Liver (tissue), 9 donors: Measurements from ENCODE around the gene KIAA0753. TPM values are rescaled to one million over a fixed set of nuclear protein-coding genes. Genes with fewer than 3 reads are reported as not detected.

Experiments
- DNase-seq: peaks from one replicate; pipeline ENCODE4 v3.0.0-alpha.2; 2017; ENCODE audit warnings: low spot score
- H3K27ac ChIP-seq, 2 donors: one replicate each; pipeline ENCODE4 v1.7.0; 2013; ENCODE audit warnings: inconsistent platforms in 2 of 2, low read length in 2 of 2, control low read depth in 1 of 2, low read depth in 1 of 2, mild to moderate bottlenecking in 1 of 2
- H3K27me3 ChIP-seq, 4 donors: one replicate each; pipeline versions ENCODE4 v1.6.1 to v1.7.0; 2013; ENCODE audit warnings: low read length in 3 of 4, inconsistent platforms in 1 of 4, mild to moderate bottlenecking in 1 of 4, moderate library complexity in 1 of 4; ENCODE audit not compliant: control insufficient read depth in 4 of 4, insufficient read depth in 4 of 4
- H3K36me3 ChIP-seq, 4 donors: one replicate each; pipeline versions ENCODE4 v1.6.1 to v1.7.0; 2013; ENCODE audit warnings: low read length in 3 of 4, mild to moderate bottlenecking in 3 of 4, low read depth in 1 of 4, moderate library complexity in 1 of 4; ENCODE audit not compliant: control insufficient read depth in 4 of 4, insufficient read depth in 3 of 4
- H3K4me1 ChIP-seq, 4 donors: one replicate each; pipeline versions ENCODE4 v1.6.1 to v1.7.0; 2013; ENCODE audit warnings: low read length in 3 of 4, mild to moderate bottlenecking in 3 of 4, moderate library complexity in 1 of 4; ENCODE audit not compliant: control insufficient read depth in 4 of 4, insufficient read depth in 4 of 4
- H3K4me3 ChIP-seq, 3 donors: one replicate each; pipeline versions ENCODE4 v1.6.1 to v1.7.0; 2013; ENCODE audit warnings: low read length in 3 of 3, control low read depth in 1 of 3, low read depth in 1 of 3, mild to moderate bottlenecking in 1 of 3
- H3K9ac ChIP-seq, 2 donors: one replicate each; pipeline ENCODE4 v1.7.0; 2013; ENCODE audit warnings: low read length in 2 of 2, mild to moderate bottlenecking in 2 of 2, moderate library complexity in 2 of 2, control low read depth in 1 of 2, low read depth in 1 of 2
- H3K9me3 ChIP-seq, 4 donors: one replicate each; pipeline versions ENCODE4 v1.6.1 to v1.7.0; 2013; ENCODE audit warnings: low read length in 3 of 4; ENCODE audit not compliant: control insufficient read depth in 4 of 4
- ATF3 ChIP-seq: IDR thresholded peaks from 2 replicates; pipeline ENCODE4 v1.6.1; 2016; ENCODE audit warnings: antibody characterized with exemption
- EGR1 ChIP-seq, 2 donors: IDR thresholded peaks; 2 replicates each; pipeline ENCODE4 v1.6.1; 2016 to 2018; ENCODE audit warnings: antibody characterized with exemption in 2 of 2, low read depth in 2 of 2
- FOXA1 ChIP-seq: IDR thresholded peaks from 2 replicates; pipeline ENCODE4 v1.6.1; 2016; ENCODE audit warnings: antibody characterized with exemption
- FOXA2 ChIP-seq: IDR thresholded peaks from 2 replicates; pipeline ENCODE4 v1.6.1; 2016; ENCODE audit warnings: antibody characterized with exemption
- GABPA ChIP-seq, 2 donors: IDR thresholded peaks in 1 of 2; conservative IDR thresholded peaks in 1 of 2; 2 replicates each; pipeline ENCODE4 v1.6.1; 2016; ENCODE audit warnings: antibody characterized with exemption in 2 of 2, mild to moderate bottlenecking in 1 of 2, moderate library complexity in 1 of 2
- HNF4A ChIP-seq, 2 donors: conservative IDR thresholded peaks; 2 replicates each; pipeline ENCODE4 v1.6.1; 2016; ENCODE audit warnings: antibody characterized with exemption in 2 of 2, mild to moderate bottlenecking in 2 of 2
- HNF4G ChIP-seq: IDR thresholded peaks from 2 replicates; pipeline ENCODE4 v1.6.1; 2016; ENCODE audit warnings: antibody characterized with exemption
- JUND ChIP-seq, 2 donors: IDR thresholded peaks; 2 replicates each; pipeline ENCODE4 v1.6.1; 2016; ENCODE audit warnings: antibody characterized with exemption in 2 of 2
- MAX ChIP-seq: IDR thresholded peaks from 2 replicates; pipeline ENCODE4 v1.6.1; 2016; ENCODE audit warnings: antibody characterized with exemption
- NR2F2 ChIP-seq: IDR thresholded peaks from 2 replicates; pipeline ENCODE4 v1.6.1; 2016; ENCODE audit warnings: antibody characterized with exemption
- RAD21 ChIP-seq, 2 donors: IDR thresholded peaks; 2 replicates each; pipeline ENCODE4 v1.6.1; 2016; ENCODE audit warnings: antibody characterized with exemption in 2 of 2, mild to moderate bottlenecking in 2 of 2
- REST ChIP-seq: IDR thresholded peaks from 2 replicates; pipeline ENCODE4 v1.6.1; 2016; ENCODE audit warnings: antibody characterized with exemption, mild to moderate bottlenecking
- RXRA ChIP-seq, 2 donors: IDR thresholded peaks; 2 replicates each; pipeline ENCODE4 v1.6.1; 2017 to 2018; ENCODE audit warnings: antibody characterized with exemption in 2 of 2, mild to moderate bottlenecking in 1 of 2
- SP1 ChIP-seq: IDR thresholded peaks from 2 replicates; pipeline ENCODE4 v1.6.1; 2018; ENCODE audit warnings: antibody characterized with exemption, mild to moderate bottlenecking
- TAF1 ChIP-seq: conservative IDR thresholded peaks from 2 replicates; pipeline ENCODE4 v1.6.1; 2016; ENCODE audit warnings: antibody characterized with exemption, mild to moderate bottlenecking
- YY1 ChIP-seq: IDR thresholded peaks from 2 replicates; pipeline ENCODE4 v1.6.1; 2016; ENCODE audit warnings: antibody characterized with exemption, mild to moderate bottlenecking
- WGBS: extraction: QIAGEN DNeasy Blood & Tissue Kit; methylation state at CpG from one replicate; pipeline ENCODE4 v1.1.7; 2013; 5-methylcytosine and 5-hydroxymethylcytosine counted together
- polyA plus RNA-seq, 2 donors: library from polyadenylated mRNA; stranded (reverse) in 1 of 2; unstranded in 1 of 2; fragments of 200-250 nt in 1 of 2; fragments of >200 nt in 1 of 2; fragmentation: Nextera tagmentation in 1 of 2; extraction: Ambion mirVana in 1 of 2; gene quantifications; one replicate each; pipeline versions ENCODE4 v1.2.1 to v1.2.3, GENCODE V29; 2013 to 2015
- total RNA-seq, 2 donors: library from RNA; depleted of rRNA; stranded (reverse); fragments of >200 nt; gene quantifications; one replicate each; pipeline ENCODE4 v1.2.3, GENCODE V29; 2014
- TF ChIP-seq, protein P1 (sequence below): fragments of 150-350 bp; IDR thresholded peaks from 2 replicates; pipeline ENCODE4 v1.5.1; 2017; ENCODE audit warnings: improper control_type of control experiment, low read depth, low read length; ENCODE audit not compliant: missing input control
- donor health status: healthy.
- donor health status: healthy.
- donor health status: healthy.
- donor health status: healthy.
- donor health status: healthy.

KIAA0753 gene
- total and polyA plus RNA-seq, 4 donors: 2.0 to 5.9 (median 3.0) TPM

DNA sequence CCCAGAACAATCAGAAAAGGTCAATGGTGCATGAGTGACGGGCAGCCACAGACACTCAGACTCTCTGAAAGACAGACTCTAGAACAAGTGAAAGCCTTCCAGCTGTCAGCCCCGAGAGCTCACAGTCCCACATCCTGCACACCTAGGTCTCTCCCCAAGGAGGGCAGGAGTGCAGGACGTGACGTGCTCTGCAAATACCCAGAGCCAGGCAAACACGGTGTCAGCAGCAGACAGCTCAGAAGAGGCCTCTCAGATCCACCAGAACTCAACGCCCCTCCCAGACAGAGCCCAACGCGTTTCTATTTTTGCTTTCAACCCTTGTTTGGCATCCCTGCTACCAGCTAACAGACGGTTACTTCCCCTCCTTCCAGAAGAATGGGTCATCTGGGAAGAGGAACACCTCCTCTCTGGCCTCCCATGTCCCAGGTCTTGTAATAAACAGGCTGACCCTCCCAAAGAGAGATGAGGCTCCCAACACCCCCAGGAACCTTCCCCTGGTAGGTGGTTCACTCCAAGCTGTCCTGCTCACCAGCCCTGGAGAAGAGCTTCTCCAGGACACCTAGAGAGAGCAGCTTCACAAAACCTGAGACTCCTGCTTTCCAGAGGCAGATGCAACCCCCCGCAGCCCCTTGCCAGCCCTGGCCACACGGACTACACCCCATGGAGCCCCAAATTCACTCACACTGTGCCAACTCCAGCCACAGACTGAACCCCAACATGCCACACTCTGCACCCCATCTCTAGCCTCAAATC, 91.8 kb downstream of the KIAA0753 start:
- no peak for DNase-seq
- no peaks in the 10 kb centered on the region for H3K4me1 ChIP-seq
- H3K27me3 ChIP-seq: no peaks in the 10 kb centered on the region
- TF ChIP-seq REST (no peak), EGR1 (IDR thresholded peaks at IDR 0.05; ENCODE audit: low read depth in 2 of 2) (no peak), ATF3 (no peak), MAX (no peak), NR2F2 (no peak), YY1 (no peak), RXRA (IDR thresholded peaks at IDR 0.05) (no peak), RAD21 (IDR thresholded peaks at IDR 0.05) (no peak), JUND (IDR thresholded peaks at IDR 0.05) (no peak), FOXA1 (no peak), GABPA (IDR thresholded peaks at IDR 0.05 in 1 of 2, conservative IDR thresholded peaks at IDR 0.05 in 1 of 2) (no peak), SP1 (no peak), HNF4G (no peak), HNF4A (conservative IDR thresholded peaks at IDR 0.05) (no peak), TAF1 (no peak), FOXA2 (no peak)
- TF ChIP-seq, protein P1, sequence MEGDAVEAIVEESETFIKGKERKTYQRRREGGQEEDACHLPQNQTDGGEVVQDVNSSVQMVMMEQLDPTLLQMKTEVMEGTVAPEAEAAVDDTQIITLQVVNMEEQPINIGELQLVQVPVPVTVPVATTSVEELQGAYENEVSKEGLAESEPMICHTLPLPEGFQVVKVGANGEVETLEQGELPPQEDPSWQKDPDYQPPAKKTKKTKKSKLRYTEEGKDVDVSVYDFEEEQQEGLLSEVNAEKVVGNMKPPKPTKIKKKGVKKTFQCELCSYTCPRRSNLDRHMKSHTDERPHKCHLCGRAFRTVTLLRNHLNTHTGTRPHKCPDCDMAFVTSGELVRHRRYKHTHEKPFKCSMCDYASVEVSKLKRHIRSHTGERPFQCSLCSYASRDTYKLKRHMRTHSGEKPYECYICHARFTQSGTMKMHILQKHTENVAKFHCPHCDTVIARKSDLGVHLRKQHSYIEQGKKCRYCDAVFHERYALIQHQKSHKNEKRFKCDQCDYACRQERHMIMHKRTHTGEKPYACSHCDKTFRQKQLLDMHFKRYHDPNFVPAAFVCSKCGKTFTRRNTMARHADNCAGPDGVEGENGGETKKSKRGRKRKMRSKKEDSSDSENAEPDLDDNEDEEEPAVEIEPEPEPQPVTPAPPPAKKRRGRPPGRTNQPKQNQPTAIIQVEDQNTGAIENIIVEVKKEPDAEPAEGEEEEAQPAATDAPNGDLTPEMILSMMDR: no peak
- no peak overlapping the region for H3K27ac ChIP-seq
- no peaks in the 10 kb centered on the region for H3K9me3 ChIP-seq
- H3K36me3 ChIP-seq: no peaks in the 10 kb centered on the region
- WGBS: 56% methylated on average over 11 of the region's 11 CpGs
- H3K4me3 ChIP-seq: no peak overlapping the region
- H3K9ac ChIP-seq: no peak overlapping the region

GRCh38 chr17:6548034-6548433, 92.5 kb downstream of the KIAA0753 start:
- Histone ChIP-seq H3K27ac (no peak overlapping the region), H3K9me3 (no peaks in the 10 kb centered on the region), H3K36me3 (no peaks in the 10 kb centered on the region), H3K4me1 (no peaks in the 10 kb centered on the region), H3K4me3 (no peak overlapping the region), H3K9ac (no peak overlapping the region), H3K27me3 (no peaks in the 10 kb centered on the region)
- 70% methylated on average over 5 of the region's 5 CpGs for WGBS
- TF ChIP-seq SP1 (no peak), GABPA (IDR thresholded peaks at IDR 0.05 in 1 of 2, conservative IDR thresholded peaks at IDR 0.05 in 1 of 2) (no peak), EGR1 (IDR thresholded peaks at IDR 0.05; ENCODE audit: low read depth in 2 of 2) (no peak), ATF3 (no peak), RXRA (IDR thresholded peaks at IDR 0.05) (no peak)
- no peak for DNase-seq
